Panc1 (cell line): ENCODE measurements around the gene ERN1.

Experiments
- CTCF ChIP-seq: fragments of 450-650 bp; IDR thresholded peaks from 2 replicates; pipeline ENCODE4 v1.5.1; 2017; ENCODE audit warnings: mild to moderate bottlenecking
- POLR2AphosphoS5 ChIP-seq: IDR thresholded peaks from 2 replicates; pipeline ENCODE4 v1.6.1; 2012; ENCODE audit warnings: mild to moderate bottlenecking, low read depth, low read length, moderate library complexity
- REST ChIP-seq, 2 experiments: IDR thresholded peaks; 2 replicates each; pipeline ENCODE4 v1.6.1; 2011 to 2012; ENCODE audit warnings: low read depth in 2 of 2, control low read depth in 1 of 2, low read length in 1 of 2, mild to moderate bottlenecking in 1 of 2, moderate library complexity in 1 of 2; ENCODE audit not compliant: insufficient read depth in 1 of 2
- SIN3A ChIP-seq: IDR thresholded peaks from 2 replicates; pipeline ENCODE4 v1.6.1; 2012; ENCODE audit warnings: low read depth, mild to moderate bottlenecking, low read length, moderate library complexity, borderline replicate concordance; ENCODE audit not compliant: insufficient read depth

- TF ChIP-seq CTCF = no peak
- TF ChIP-seq POLR2AphosphoS5 = no peak
- no peak for TF ChIP-seq REST (IDR thresholded peaks at IDR 0.05; ENCODE audit: insufficient read depth in 1 of 2, low read depth in 2 of 2, low read length in 1 of 2)
- no peak for TF ChIP-seq SIN3A
Measured at GRCh38 chr17:64177311-64178010, 47.5 kb upstream of the ERN1 start.
